ENCODE results near the gene CXCL14. TPM values are rescaled to one million over a fixed set of nuclear protein-coding genes. Genes with fewer than 3 reads are reported as not detected.
A peak's percentile ranks its signal among the peaks of the same experiment; 100 is the strongest.

CXCL14 gene
- total RNA-seq, 1 experiment from 2014 or later, result not detected

GRCh38 chr5:135591277-135591676 lies 12.5 kb upstream of the CXCL14 start:
- TF ChIP-seq EZH2 (IDR thresholded peaks at IDR 0.05; ENCODE audit: low read length, unreplicated experiment), result no peak
- TF ChIP-seq EZH2phosphoT487 (IDR thresholded peaks at IDR 0.05; ENCODE audit: borderline replicate concordance, low read length), result no peak
- no peak for TF ChIP-seq CTCF (conservative IDR thresholded peaks at IDR 0.05; ENCODE audit: low read depth, low read length)
- Histone ChIP-seq H3F3A (ENCODE audit: low read length, unreplicated experiment) (no peaks in the 10 kb centered on the region), H3K9ac (ENCODE audit: low read length) (no peak overlapping the region), H2AFZ (ENCODE audit: low read length) (no peak overlapping the region), H3K4me3 (ENCODE audit: low read length) (no peak overlapping the region), H3K27ac (ENCODE audit: low read length) (no peak overlapping the region), H3K4me2 (ENCODE audit: low read length) (no peak overlapping the region), H3K27me3 (ENCODE audit: low read length) (peaks cover 48% of the 10 kb centered on the region), H4K20me1 (ENCODE audit: low read length) (no peaks in the 10 kb centered on the region), H3K9me2 (replicated peaks; ENCODE audit: low read length) (no peaks in the 10 kb centered on the region), H3K4me1 (ENCODE audit: insufficient read depth, low read length) (no peaks in the 10 kb centered on the region), H3K9me3 (ENCODE audit: low read length) (no peaks in the 10 kb centered on the region), H3K79me2 (ENCODE audit: low read length) (no peaks in the 10 kb centered on the region), H3K36me3 (ENCODE audit: low read depth, low read length) (no peaks in the 10 kb centered on the region)
- peak; percentile 22 for DNase-seq
- ChIA-PET POLR2A (ENCODE audit: unreplicated experiment) (no interaction called here), CTCF (no interaction called here)
- ATAC-seq, result no peak
- intact Hi-C loops (cut with micrococcal nuclease), result no loop called here
- no TSS peak for BruUV-seq (replicated peaks)

GRCh38 chr5:135589152-135589551 lies 10.4 kb upstream of the CXCL14 start:
- Histone ChIP-seq H2AFZ (ENCODE audit: low read length) (no peak overlapping the region), H3K27me3 (ENCODE audit: low read length) (peaks cover 63% of the 10 kb centered on the region), H3K9me2 (replicated peaks; ENCODE audit: low read length) (no peaks in the 10 kb centered on the region), H3K4me1 (ENCODE audit: insufficient read depth, low read length) (no peaks in the 10 kb centered on the region), H3F3A (ENCODE audit: low read length, unreplicated experiment) (no peaks in the 10 kb centered on the region), H3K4me2 (ENCODE audit: low read length) (no peak overlapping the region), H3K27ac (ENCODE audit: low read length) (no peak overlapping the region), H3K9me3 (ENCODE audit: low read length) (no peaks in the 10 kb centered on the region), H3K4me3 (ENCODE audit: low read length) (no peak overlapping the region), H4K20me1 (ENCODE audit: low read length) (no peaks in the 10 kb centered on the region), H3K79me2 (ENCODE audit: low read length) (no peaks in the 10 kb centered on the region), H3K9ac (ENCODE audit: low read length) (no peak overlapping the region), H3K36me3 (ENCODE audit: low read depth, low read length) (no peaks in the 10 kb centered on the region)
- DNase-seq, result no peak
- no peak for ATAC-seq
- CTCF ChIA-PET, result no interaction called here
- intact Hi-C loops (cut with micrococcal nuclease), result no loop called here
- POLR2A ChIA-PET (ENCODE audit: unreplicated experiment), result no interaction called here
- TF ChIP-seq EZH2phosphoT487 (IDR thresholded peaks at IDR 0.05; ENCODE audit: borderline replicate concordance, low read length), result no peak
- BruUV-seq (replicated peaks), result no TSS peak

- Histone ChIP-seq H3K27ac (ENCODE audit: low read length) (no peak overlapping the region), H3K4me3 (ENCODE audit: low read length) (no peak overlapping the region), H3F3A (ENCODE audit: low read length, unreplicated experiment) (no peaks in the 10 kb centered on the region), H3K4me1 (ENCODE audit: insufficient read depth, low read length) (no peaks in the 10 kb centered on the region), H3K9ac (ENCODE audit: low read length) (no peak overlapping the region), H3K9me3 (ENCODE audit: low read length) (no peaks in the 10 kb centered on the region), H2AFZ (ENCODE audit: low read length) (no peak overlapping the region), H3K9me2 (replicated peaks; ENCODE audit: low read length) (no peaks in the 10 kb centered on the region), H3K36me3 (ENCODE audit: low read depth, low read length) (no peaks in the 10 kb centered on the region), H4K20me1 (ENCODE audit: low read length) (no peaks in the 10 kb centered on the region), H3K79me2 (ENCODE audit: low read length) (no peaks in the 10 kb centered on the region), H3K27me3 (ENCODE audit: low read length) (peaks cover 68% of the 10 kb centered on the region), H3K4me2 (ENCODE audit: low read length) (no peak overlapping the region)
- TF ChIP-seq EZH2 (IDR thresholded peaks at IDR 0.05; ENCODE audit: low read length, unreplicated experiment) (no peak), CTCF (conservative IDR thresholded peaks at IDR 0.05; ENCODE audit: low read depth, low read length) (no peak), EZH2phosphoT487 (IDR thresholded peaks at IDR 0.05; ENCODE audit: borderline replicate concordance, low read length) (no peak)
- ChIA-PET POLR2A (ENCODE audit: unreplicated experiment) (no interaction called here), CTCF (no interaction called here)
- BruUV-seq (replicated peaks), result no TSS peak
- ATAC-seq (no peak), DNase-seq (no peak)
- intact Hi-C loops (cut with micrococcal nuclease), result no loop called here
These were observed 9.2 kb upstream of the CXCL14 start for GRCh38 chr5:135587721-135588663.

Data from PC-3 (cell line).